Femur (tissue), 1 donor: Measurements from ENCODE around the gene SLC26A4.

ENCODE experiments used
- DNase-seq: peaks from one replicate; pipeline ENCODE4 v3.0.0-alpha.2; 2017

SLC26A4 gene

GRCh38 chr7:107661081-107661864 is 645 bp downstream of the SLC26A4 start:
- peak; percentile 44 for DNase-seq

- DNase-seq, result no peak
Observed at GRCh38 chr7:107661865-107662379, 1.3 kb downstream of the SLC26A4 start.

GRCh38 chr7:107663196-107663595 is 2.6 kb downstream of the SLC26A4 start:
- no peak for DNase-seq

DNA sequence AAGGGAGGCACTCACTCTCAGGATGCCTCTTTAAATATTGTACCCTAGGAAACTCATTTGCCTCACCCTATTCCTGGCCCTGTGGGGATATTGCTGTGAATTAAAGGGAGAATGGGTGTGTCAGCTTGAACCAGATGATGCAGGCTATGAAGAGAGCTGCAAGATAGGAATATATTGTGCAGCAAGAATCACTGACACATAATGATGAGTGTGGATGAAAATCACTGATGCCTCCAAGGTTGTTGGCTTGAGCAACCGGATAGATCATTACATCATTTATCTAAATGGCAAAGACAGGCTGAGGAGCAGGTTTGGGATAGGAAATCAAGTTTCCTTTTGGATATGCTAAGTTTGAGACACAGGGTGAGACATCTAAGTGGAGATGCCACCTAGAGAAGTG is 6.2 kb downstream of the SLC26A4 start:
- DNase-seq, result no peak

DNA sequence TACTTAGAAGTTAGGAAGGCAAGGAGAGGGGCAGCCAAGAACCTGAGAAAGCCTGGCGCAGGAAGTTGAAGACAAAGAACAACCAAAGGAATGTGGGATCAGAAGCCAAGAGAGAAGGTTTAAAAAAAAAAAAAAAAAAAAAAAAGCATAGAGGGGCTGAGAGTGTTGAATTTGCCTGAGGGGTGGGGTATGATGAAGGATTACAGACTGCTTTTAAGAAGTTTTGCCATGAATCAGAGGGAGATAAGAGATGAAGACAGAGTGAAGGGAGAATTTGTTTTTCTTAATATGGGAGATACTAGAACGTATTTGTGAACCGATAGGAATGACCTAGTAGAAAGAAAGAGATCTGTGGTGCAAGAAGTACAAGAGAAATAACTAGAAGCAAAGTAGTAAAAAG is 6.7 kb downstream of the SLC26A4 start:
- DNase-seq, result no peak

GRCh38 chr7:107668296-107668695 is 7.7 kb downstream of the SLC26A4 start:
- no peak for DNase-seq

GRCh38 chr7:107672183-107672582 is 11.6 kb downstream of the SLC26A4 start:
- DNase-seq, result no peak

DNA sequence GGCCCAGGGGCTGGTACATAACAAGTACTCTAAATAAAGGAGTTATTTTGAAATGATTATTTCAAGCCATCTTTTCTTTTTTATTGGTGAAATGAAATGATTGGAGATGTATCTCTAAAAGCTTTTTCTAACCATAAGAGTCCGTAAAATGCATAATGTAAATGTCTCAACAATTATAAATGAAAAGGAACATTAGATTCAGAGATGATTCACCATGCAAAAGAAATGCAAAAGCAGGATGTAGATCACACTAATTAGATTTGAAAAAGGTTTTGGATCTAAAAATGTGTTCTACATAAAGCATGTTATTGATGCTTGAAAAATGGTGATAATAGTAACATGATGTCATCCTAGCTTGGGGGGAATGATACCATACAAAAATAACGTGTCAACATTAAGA is 15.6 kb downstream of the SLC26A4 start:
- no peak for DNase-seq

- DNase-seq, result no peak
Observed at GRCh38 chr7:107678110-107678753, 17.6 kb downstream of the SLC26A4 start.

- DNase-seq, result no peak
Observed at GRCh38 chr7:107680478-107680877, 19.9 kb downstream of the SLC26A4 start.

DNA sequence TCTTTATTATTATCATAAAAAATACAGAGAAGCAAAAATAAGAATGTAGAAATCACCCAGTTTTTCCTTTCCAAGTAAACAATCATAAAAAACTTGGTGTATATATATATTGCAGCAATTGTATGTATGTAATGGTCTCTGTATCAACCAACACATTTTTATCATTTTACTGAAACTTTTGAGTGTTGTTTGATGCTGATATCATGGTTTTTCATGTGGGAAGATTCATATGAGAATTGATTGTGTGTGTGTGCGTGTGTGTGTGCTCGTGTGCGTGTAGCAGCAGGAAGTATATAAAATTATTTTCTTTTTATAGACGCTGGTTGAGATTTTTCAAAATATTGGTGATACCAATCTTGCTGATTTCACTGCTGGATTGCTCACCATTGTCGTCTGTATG is 22.3 kb downstream of the SLC26A4 start:
- no peak for DNase-seq

- no peak for DNase-seq
Observed at GRCh38 chr7:107684287-107684686, 23.7 kb downstream of the SLC26A4 start.

DNA sequence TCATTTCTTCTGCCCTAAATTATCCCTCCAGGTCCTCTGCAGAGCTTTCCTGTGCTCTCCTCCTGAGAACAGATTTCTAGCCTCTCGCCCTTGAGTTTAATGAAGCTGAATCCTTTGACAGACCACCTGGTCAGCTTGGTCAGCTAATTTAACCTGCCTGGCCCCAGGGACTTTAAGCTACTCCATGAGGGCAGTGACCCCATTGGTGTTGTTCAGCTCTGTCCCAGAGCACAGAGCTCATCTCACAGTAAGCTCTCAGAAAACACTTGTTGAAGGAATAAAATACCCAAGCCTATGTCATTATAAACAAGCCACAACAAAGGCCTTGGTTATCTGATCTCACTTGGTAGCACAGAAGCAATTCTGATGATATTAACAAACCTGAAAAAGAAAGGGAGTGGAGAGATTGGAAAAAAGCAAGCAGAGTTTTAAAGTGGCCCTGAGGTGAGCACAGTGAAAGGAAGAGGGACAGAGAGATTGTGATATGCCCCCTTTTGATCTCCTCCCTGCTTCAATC is 24.4 kb downstream of the SLC26A4 start:
- no peak for DNase-seq

GRCh38 chr7:107686816-107687387 is 26.3 kb downstream of the SLC26A4 start:
- no peak for DNase-seq

DNA sequence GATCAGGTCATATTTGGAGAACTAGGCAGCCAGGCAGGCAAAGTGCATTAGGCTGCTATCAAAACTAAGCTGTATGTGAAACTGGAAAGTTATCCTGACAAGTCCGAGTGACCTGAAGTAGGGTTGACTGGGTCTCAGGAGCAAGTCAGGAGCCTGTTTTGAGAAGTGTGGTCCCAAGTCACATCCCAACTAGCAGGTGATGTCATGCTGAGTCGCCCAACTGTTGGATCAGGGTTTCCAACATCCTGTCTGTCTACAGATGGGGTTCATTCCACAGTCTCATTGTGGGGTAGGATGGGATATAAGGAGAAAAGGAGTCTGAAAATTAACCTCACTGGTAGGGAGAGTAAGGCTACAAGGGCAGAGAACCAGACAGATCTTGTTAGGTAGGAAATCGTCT is 27.0 kb downstream of the SLC26A4 start:
- DNase-seq, result no peak

DNA sequence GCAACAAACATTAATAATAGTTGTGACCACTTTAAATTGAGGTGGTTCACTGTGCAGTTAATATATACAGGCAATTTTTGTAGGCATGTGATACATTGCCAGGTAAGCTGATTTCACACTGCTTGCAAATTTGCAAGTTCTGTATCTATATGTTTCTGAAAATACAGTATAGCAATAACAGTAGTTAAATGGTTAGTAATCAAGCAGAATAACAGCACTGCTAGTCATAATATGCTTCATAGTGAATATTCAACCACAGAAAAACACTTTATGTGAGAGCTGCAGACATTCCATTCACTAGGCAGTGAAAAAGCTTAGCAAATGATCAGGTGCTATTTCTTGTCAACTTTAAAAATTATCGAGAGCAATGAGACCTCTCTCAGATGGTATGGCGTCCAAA is 28.9 kb downstream of the SLC26A4 start:
- DNase-seq, result no peak

GRCh38 chr7:107690084-107690483 is 29.5 kb downstream of the SLC26A4 start:
- DNase-seq, result no peak

DNA sequence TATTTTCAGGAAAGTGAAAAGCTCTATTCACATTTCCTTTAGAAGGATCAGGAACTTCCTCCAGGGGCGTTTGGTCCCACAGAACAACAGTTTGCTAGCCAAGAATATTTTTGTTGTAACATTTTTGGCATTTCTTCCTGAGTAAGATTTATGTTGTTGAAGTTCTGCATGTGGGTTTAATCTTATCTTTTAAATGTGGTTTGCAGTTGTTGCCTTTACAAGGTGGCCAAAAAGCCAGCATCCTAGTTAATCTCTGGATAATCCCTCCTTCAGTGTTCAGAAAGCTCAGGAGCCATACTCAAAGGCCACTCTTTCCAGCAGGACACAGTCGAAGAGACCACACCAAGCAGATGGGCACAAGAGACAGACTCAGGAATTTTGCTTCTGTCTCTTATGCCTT is 30.0 kb downstream of the SLC26A4 start:
- no peak for DNase-seq

DNA sequence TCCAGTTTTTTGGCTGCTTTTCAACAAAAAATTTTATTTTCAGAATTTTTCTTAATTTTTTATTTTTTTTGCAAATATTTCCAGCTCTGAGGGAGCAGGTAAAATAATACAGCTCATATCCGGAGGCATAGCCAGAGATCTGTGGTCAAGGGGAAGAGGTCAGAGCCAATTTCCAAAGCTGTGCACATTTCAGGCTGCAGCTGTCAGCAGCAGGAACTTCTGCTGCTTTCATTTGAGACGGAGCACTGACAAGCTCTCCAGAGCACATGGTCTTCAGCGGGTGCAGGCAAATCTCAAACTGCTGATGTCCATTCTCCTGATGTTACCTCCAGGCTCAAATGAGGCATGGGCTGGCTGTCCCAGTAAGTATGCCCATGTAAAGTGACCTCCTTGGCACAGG is 31.1 kb downstream of the SLC26A4 start:
- DNase-seq, result peak; percentile 47

GRCh38 chr7:107692501-107692900 is 31.9 kb downstream of the SLC26A4 start:
- DNase-seq, result no peak

DNA sequence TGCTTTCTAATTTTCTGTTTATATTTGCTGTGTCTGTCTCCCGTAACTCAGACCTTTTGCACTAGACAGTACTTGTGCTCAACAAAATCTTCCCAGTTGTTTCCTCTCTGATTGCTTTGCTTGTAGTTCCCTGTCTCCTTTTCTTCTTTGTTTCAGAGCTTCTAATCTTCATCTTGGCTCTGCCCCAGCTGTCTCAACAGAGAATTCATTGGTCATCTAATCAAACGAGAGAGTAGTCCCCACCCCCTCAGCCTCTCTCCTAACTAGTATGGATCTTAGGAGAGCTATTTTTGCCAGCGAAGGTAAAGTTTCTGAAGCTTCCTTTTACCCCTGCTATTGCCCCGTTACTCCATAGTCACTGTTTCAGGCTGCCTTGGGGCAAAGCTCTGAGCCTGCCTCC is 32.8 kb downstream of the SLC26A4 start:
- no peak for DNase-seq

GRCh38 chr7:107694386-107694785 is 33.8 kb downstream of the SLC26A4 start:
- peak; percentile 53 for DNase-seq

DNA sequence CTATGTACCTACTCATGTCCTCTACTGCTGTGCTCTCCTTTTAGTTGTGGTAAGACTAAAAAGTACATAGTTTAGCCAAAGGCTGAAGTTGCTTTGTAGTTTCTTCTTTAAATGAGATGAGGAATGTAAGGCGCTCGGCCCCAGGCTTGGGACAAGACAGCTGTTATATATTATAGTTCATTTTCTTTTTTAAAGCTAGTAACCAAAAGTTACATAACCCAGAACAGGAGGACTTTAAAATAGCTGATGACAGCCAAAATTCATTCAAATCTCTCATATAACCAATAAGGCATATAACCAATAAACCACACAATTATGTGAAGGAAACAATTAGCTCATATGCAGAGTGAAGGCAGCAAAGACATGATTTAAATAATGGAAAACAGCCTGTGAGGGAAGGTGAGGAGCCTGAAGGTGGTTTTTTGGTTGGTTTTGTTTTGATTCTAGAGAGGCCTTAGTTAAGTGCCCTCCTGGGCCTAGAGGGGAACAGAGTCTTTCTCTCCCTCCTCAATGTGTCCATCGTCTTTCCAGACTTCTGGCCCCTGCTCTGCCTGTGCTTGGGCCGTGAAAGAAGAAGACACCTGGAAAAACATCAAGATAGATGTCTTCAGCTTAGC is 35.8 kb downstream of the SLC26A4 start:
- DNase-seq, result no peak
